B cell (primary cell): ENCODE data around the gene LRRN2.

Experiments
- EZH2 ChIP-seq: IDR thresholded peaks from 2 replicates; pipeline ENCODE4 v1.6.1; 2012; ENCODE audit warnings: borderline replicate concordance, low read depth, mild to moderate bottlenecking, moderate library complexity, low read length; ENCODE audit not compliant: insufficient read depth, poor library complexity, severe bottlenecking
- TF ChIP-seq, protein P1 (sequence below): fragments of 200-600 bp; IDR thresholded peaks from one replicate; pipeline ENCODE4 v1.8.0; 2022; ENCODE audit warnings: antibody characterized with exemption, mild to moderate bottlenecking

DNA sequence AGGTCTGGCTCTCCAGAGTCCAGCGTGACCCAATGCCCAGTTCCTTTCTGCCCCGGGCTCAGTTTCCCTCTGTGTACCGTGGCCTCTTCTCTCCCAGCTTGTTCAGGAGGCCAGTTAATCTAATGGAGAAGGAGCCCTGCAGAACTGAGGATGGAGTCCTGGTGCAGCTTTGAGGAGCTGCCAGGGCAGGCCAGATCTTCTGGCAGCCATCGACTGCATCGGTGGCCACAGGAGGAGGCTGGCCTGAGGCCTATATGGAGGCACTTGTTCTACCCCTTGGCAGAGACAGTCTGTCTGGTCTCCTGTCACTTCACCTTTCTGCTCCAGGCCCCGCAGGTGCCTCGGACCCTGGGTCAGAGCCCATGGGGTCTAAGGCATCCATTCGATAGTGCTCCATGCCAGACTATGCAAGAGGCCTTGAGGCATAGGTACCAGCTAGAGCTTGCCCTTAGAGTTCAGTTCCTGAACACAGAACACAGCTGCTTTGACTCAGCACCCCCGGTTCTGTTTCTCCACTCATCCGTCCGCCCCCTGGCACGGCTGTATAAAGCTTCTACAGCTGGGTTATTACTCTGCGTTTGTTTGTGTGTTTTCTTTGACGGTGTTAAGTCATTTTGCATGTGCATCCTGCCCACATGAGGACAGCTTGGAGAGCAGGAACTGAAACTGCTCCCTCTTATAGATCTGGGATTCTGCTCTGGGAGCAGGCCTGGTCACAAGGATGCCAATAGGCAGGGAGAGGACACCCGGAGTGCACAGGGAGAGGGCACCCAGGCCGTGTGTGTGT lies 18.5 kb upstream of the LRRN2 start:
- TF ChIP-seq, protein P1, sequence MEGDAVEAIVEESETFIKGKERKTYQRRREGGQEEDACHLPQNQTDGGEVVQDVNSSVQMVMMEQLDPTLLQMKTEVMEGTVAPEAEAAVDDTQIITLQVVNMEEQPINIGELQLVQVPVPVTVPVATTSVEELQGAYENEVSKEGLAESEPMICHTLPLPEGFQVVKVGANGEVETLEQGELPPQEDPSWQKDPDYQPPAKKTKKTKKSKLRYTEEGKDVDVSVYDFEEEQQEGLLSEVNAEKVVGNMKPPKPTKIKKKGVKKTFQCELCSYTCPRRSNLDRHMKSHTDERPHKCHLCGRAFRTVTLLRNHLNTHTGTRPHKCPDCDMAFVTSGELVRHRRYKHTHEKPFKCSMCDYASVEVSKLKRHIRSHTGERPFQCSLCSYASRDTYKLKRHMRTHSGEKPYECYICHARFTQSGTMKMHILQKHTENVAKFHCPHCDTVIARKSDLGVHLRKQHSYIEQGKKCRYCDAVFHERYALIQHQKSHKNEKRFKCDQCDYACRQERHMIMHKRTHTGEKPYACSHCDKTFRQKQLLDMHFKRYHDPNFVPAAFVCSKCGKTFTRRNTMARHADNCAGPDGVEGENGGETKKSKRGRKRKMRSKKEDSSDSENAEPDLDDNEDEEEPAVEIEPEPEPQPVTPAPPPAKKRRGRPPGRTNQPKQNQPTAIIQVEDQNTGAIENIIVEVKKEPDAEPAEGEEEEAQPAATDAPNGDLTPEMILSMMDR: no peak
- TF ChIP-seq EZH2: no peak
